IMR-90 (cell line): ENCODE measurements around the gene SMIM12. TPM values are rescaled to one million over a fixed set of nuclear protein-coding genes. Genes with fewer than 3 reads are reported as not detected.

ENCODE experiments used
- ATAC-seq: fragments of 200-7000 bp; cut with Tn5 transposase; 2 replicates; pipeline ENCODE4 v1.9.1; 2020; ENCODE audit warnings: low read depth, mild to moderate bottlenecking, moderate library complexity
- BruUV-seq: library from RNA; stranded (reverse); fragments of 400-500 nt; replicated peaks from 2 replicates; lab custom pipeline; 2021; lab: Mats Ljungman, UMichigan
- CTCF ChIA-PET: fragments of 300-600 bp; formaldehyde crosslinking; extraction: SDS; loops from one replicate; lab custom pipeline; 2021; ENCODE audit warnings: antibody characterized with exemption; lab: Yijun Ruan, JAX
- POLR2A ChIA-PET: fragments of 300-600 bp; sonication (Branson Sonifier 250); formaldehyde crosslinking; loops from one replicate; lab custom pipeline; 2022; ENCODE audit warnings: antibody characterized with exemption; ENCODE audit not compliant: unreplicated experiment; lab: Charles Lee
- DNase-seq: peaks from one replicate; pipeline ENCODE4 v3.0.0; 2013
- H2AFZ ChIP-seq: replicated peaks from 2 replicates; pipeline ENCODE3; 2013; ENCODE audit warnings: low read length, mild to moderate bottlenecking; ENCODE audit not compliant: poor library complexity
- H2AK5ac ChIP-seq: 2 replicates; pipeline ENCODE4 v1.6.1; 2013; ENCODE audit warnings: low read depth, low read length, inconsistent platforms
- H2AK9ac ChIP-seq: replicated peaks from 2 replicates; pipeline ENCODE3; 2013; ENCODE audit warnings: mild to moderate bottlenecking, low read depth, low read length, moderate library complexity; ENCODE audit not compliant: poor library complexity
- H2BK120ac ChIP-seq: 2 replicates; pipeline ENCODE4 v1.6.1; 2013; ENCODE audit warnings: low read depth, low read length, inconsistent platforms
- H2BK15ac ChIP-seq: 3 replicates; pipeline ENCODE4 v1.6.1; 2013; ENCODE audit warnings: low read depth, low read length, inconsistent platforms
- H2BK20ac ChIP-seq: 2 replicates; pipeline ENCODE4 v1.6.1; 2013; ENCODE audit warnings: low read depth, mild to moderate bottlenecking, inconsistent platforms, low read length, moderate library complexity
- H2BK5ac ChIP-seq: 2 replicates; pipeline ENCODE4 v1.6.1; 2013; ENCODE audit warnings: mild to moderate bottlenecking, low read depth, low read length, inconsistent platforms; ENCODE audit not compliant: poor library complexity, severe bottlenecking
- H3K14ac ChIP-seq: replicated peaks from 2 replicates; pipeline ENCODE4 v1.6.1; 2013; ENCODE audit warnings: low read depth, low read length, inconsistent platforms
- H3K18ac ChIP-seq: 2 replicates; pipeline ENCODE4 v1.6.1; 2013; ENCODE audit warnings: low read depth, low read length, control low read depth
- H3K23ac ChIP-seq: 2 replicates; pipeline ENCODE4 v1.6.1; 2013; ENCODE audit warnings: low read depth, low read length, inconsistent platforms
- H3K27ac ChIP-seq: 2 replicates; pipeline ENCODE4 v1.5.1; 2013; ENCODE audit warnings: mild to moderate bottlenecking, control low read depth, low read length; ENCODE audit not compliant: insufficient read depth
- H3K27me3 ChIP-seq: 2 replicates; pipeline ENCODE4 v1.6.1; 2013; ENCODE audit warnings: low read length; ENCODE audit not compliant: control insufficient read depth, insufficient read depth
- H3K36me3 ChIP-seq: 2 replicates; pipeline ENCODE4 v1.6.1; 2013; ENCODE audit warnings: low read length, mixed read lengths; ENCODE audit not compliant: control insufficient read depth, insufficient read depth
- H3K4ac ChIP-seq: 2 replicates; pipeline ENCODE4 v1.6.1; 2013; ENCODE audit warnings: low read depth, low read length, inconsistent platforms
- H3K4me1 ChIP-seq: 2 replicates; pipeline ENCODE4 v1.6.1; 2013; ENCODE audit warnings: low read length, mixed read lengths; ENCODE audit not compliant: control insufficient read depth, insufficient read depth
- H3K4me2 ChIP-seq: 2 replicates; pipeline ENCODE4 v1.6.1; 2013; ENCODE audit warnings: low read depth, mild to moderate bottlenecking, control low read depth, low read length, moderate library complexity
- H3K4me3 ChIP-seq: 2 replicates; pipeline ENCODE4 v1.5.1; 2013; ENCODE audit warnings: low read depth, mild to moderate bottlenecking, control low read depth, low read length, moderate library complexity; ENCODE audit not compliant: insufficient read depth
- H3K56ac ChIP-seq: 2 replicates; pipeline ENCODE4 v1.6.1; 2013; ENCODE audit warnings: low read length, inconsistent platforms; ENCODE audit not compliant: insufficient read depth; ENCODE audit errors: extremely low read depth
- H3K79me1 ChIP-seq, 2 experiments: 2 replicates each; pipeline ENCODE4 v1.6.1; 2013; ENCODE audit warnings: low read length in 2 of 2, inconsistent platforms in 1 of 2, low read depth in 1 of 2
- H3K9ac ChIP-seq: 2 replicates; pipeline ENCODE4 v1.6.1; 2013; ENCODE audit warnings: low read depth, low read length, control low read depth
- H3K9me1 ChIP-seq: 2 replicates; pipeline ENCODE4 v1.6.1; 2013; ENCODE audit warnings: low read length, inconsistent platforms; ENCODE audit not compliant: insufficient read depth
- H3K9me3 ChIP-seq: 2 replicates; pipeline ENCODE4 v1.6.1; 2013; ENCODE audit warnings: low read length; ENCODE audit not compliant: control insufficient read depth, insufficient read depth
- H4K20me1 ChIP-seq: 2 replicates; pipeline ENCODE4 v1.6.1; 2013; ENCODE audit warnings: low read length, inconsistent platforms; ENCODE audit not compliant: insufficient read depth
- H4K5ac ChIP-seq: 2 replicates; pipeline ENCODE4 v1.6.1; 2013; ENCODE audit warnings: mild to moderate bottlenecking, low read depth, low read length, control low read depth
- H4K8ac ChIP-seq, 2 experiments: 2 replicates each; pipeline ENCODE4 v1.6.1; 2013; ENCODE audit warnings: low read depth in 2 of 2, low read length in 2 of 2, control low read depth in 1 of 2, inconsistent platforms in 1 of 2
- H4K91ac ChIP-seq: 2 replicates; pipeline ENCODE4 v1.6.1; 2013; ENCODE audit warnings: low read depth, low read length, inconsistent platforms; ENCODE audit not compliant: insufficient read depth
- BHLHE40 ChIP-seq: fragments of 150-350 bp; IDR thresholded peaks from 2 replicates; pipeline ENCODE4 v1.6.1; 2016; ENCODE audit warnings: mild to moderate bottlenecking, low read depth, low read length
- CEBPB ChIP-seq: IDR thresholded peaks from 2 replicates; pipeline ENCODE4 v1.6.1; 2012; ENCODE audit warnings: low read depth, low read length, improper control_type of control experiment
- CHD1 ChIP-seq: IDR thresholded peaks from 2 replicates; pipeline ENCODE4 v1.6.1; 2012; ENCODE audit warnings: low read depth, low read length, improper control_type of control experiment
- ELK1 ChIP-seq: fragments of 150-350 bp; IDR thresholded peaks from 2 replicates; pipeline ENCODE4 v1.6.1; 2016; ENCODE audit warnings: low read depth, mild to moderate bottlenecking, low read length, moderate library complexity, borderline replicate concordance
- FOS ChIP-seq: fragments of 150-350 bp; IDR thresholded peaks from 2 replicates; pipeline ENCODE4 v1.6.1; 2016; ENCODE audit warnings: low read depth, low read length
- MAFK ChIP-seq: IDR thresholded peaks from 2 replicates; pipeline ENCODE4 v1.6.1; 2012; ENCODE audit warnings: low read depth, low read length, improper control_type of control experiment
- MAZ ChIP-seq: IDR thresholded peaks from 2 replicates; pipeline ENCODE4 v1.6.1; 2012; ENCODE audit warnings: low read depth, mild to moderate bottlenecking, low read length, improper control_type of control experiment, moderate library complexity, borderline replicate concordance
- MXI1 ChIP-seq: IDR thresholded peaks from 2 replicates; pipeline ENCODE4 v1.6.1; 2012; ENCODE audit warnings: low read depth, mild to moderate bottlenecking, low read length, moderate library complexity, borderline replicate concordance
- NFE2L2 ChIP-seq: fragments of 150-350 bp; IDR thresholded peaks from 2 replicates; pipeline ENCODE4 v1.6.1; 2016; ENCODE audit warnings: low read depth, mild to moderate bottlenecking, low read length
- POLR2A ChIP-seq: IDR thresholded peaks from 2 replicates; pipeline ENCODE4 v1.6.1; 2012; ENCODE audit warnings: mild to moderate bottlenecking, low read depth, low read length
- RAD21 ChIP-seq: IDR thresholded peaks from 2 replicates; pipeline ENCODE4 v1.6.1; 2012; ENCODE audit warnings: low read length, improper control_type of control experiment
- RCOR1 ChIP-seq: IDR thresholded peaks from 2 replicates; pipeline ENCODE4 v1.6.1; 2012; ENCODE audit warnings: mild to moderate bottlenecking, low read length, improper control_type of control experiment; ENCODE audit not compliant: insufficient replicate concordance
- RFX5 ChIP-seq: IDR thresholded peaks from 2 replicates; pipeline ENCODE4 v1.8.0; 2012; ENCODE audit warnings: low read depth, mild to moderate bottlenecking, low read length, moderate library complexity
- SMC3 ChIP-seq: fragments of 150-350 bp; IDR thresholded peaks from 2 replicates; pipeline ENCODE4 v1.6.1; 2016; ENCODE audit warnings: low read depth, mild to moderate bottlenecking, antibody characterized with exemption, low read length, moderate library complexity
- WGBS, 2 experiments: methylation state at CpG; one replicate each; pipeline versions ENCODE4 v1.1.5 to v1.1.7; 2013; ENCODE audit warnings: missing lambda C conversion rate in 2 of 2; ENCODE audit not compliant: insufficient read length in 1 of 2; ENCODE audit errors: extremely low coverage in 2 of 2; 5-methylcytosine and 5-hydroxymethylcytosine counted together
- dilution Hi-C: fragments of 300-500 bp; cut with HindIII; formaldehyde crosslinking; loops from one replicate; pipeline ENCODE4 v1.14.3; 2018; ENCODE audit warnings: low sequenced_read_pairs; ENCODE audit not compliant: unreplicated experiment
- in situ Hi-C: fragments of 300-500 bp; cut with MboI; formaldehyde crosslinking; loops from 3 replicates; pipeline ENCODE4 v1.14.3; 2019; ENCODE audit warnings: low sequenced_read_pairs, inconsistent platforms, mixed read lengths
- intact Hi-C: fragments of 100-400 bp; cut with micrococcal nuclease; formaldehyde crosslinking; loops from 2 replicates; pipeline ENCODE4 v1.10.0; 2022
- polyA plus RNA-seq, 3 experiments: library from polyadenylated mRNA; depleted of rRNA; stranded (reverse); fragments of >200 nt; gene quantifications; 2 replicates each; pipeline ENCODE4 v1.2.3, GENCODE V29; 2012; ENCODE audit warnings: low replicate concordance in 1 of 3
- total RNA-seq: library from RNA; depleted of rRNA; stranded (reverse); fragments of >200 nt; gene quantifications from 2 replicates; pipeline ENCODE4 v1.2.3, GENCODE V29; 2012
- TF ChIP-seq, protein P1 (sequence below): fragments of 150-350 bp; IDR thresholded peaks from 2 replicates; pipeline ENCODE4 v1.6.1; 2017; ENCODE audit warnings: mild to moderate bottlenecking, antibody characterized with exemption, low read length, low read depth
- TF ChIP-seq, protein P2 (sequence below): conservative IDR thresholded peaks from 2 replicates; pipeline ENCODE4 v1.5.1; 2012; ENCODE audit warnings: mild to moderate bottlenecking, low read depth, low read length, improper control_type of control experiment

The SMIM12 gene
- total and polyA plus RNA-seq, 2 of the 4 experiments (the other 2 are of a cell fraction), result 31.9 to 44.4 TPM

DNA sequence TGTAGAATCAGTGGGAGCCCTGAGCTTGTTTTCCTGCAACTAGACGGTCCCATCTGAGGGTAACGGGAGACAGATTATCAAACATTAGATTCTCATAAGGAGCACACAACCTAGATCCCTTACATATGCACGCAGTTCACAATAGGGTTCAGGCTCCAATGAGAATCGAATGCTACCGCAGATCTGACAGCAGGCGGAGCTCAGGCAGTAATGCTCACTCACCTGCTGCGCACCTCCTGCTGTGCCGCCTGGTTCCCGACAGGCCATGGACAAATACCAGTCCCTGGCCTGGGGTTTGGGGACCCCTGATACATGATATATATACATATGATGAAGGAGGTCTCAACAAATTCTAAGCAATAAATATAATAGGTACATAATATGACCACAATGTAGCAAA lies 19.7 kb upstream of the SMIM12 start:
- Histone ChIP-seq H2BK15ac (no peak overlapping the region), H2BK5ac (no peak overlapping the region), H4K5ac (no peak overlapping the region), H3K9me3 (0 out of 2 replicates have a peak, but pooled peaks cover 2% of the 10 kb centered on the region), H3K27me3 (peaks cover 29% of the 10 kb centered on the region), H2AK5ac (no peak overlapping the region), H3K4me3 (no peak overlapping the region), H3K4me1 (no peaks in the 10 kb centered on the region), H3K56ac (no peak overlapping the region), H3K9me1 (no peaks in the 10 kb centered on the region), H4K91ac (no peak overlapping the region), H2BK120ac (no peak overlapping the region), H3K36me3 (no peaks in the 10 kb centered on the region), H3K23ac (no peak overlapping the region), H4K8ac (no peak overlapping the region), H4K20me1 (no peaks in the 10 kb centered on the region), H3K4me2 (no peak overlapping the region), H2AFZ (no peak overlapping the region), H3K79me1 (no peaks in the 10 kb centered on the region), H3K18ac (no peak overlapping the region), H3K14ac (no peak overlapping the region), H2BK20ac (no peak overlapping the region), H3K27ac (no peak overlapping the region), H2AK9ac (no peak overlapping the region), H3K9ac (no peak overlapping the region), H3K4ac (no peak overlapping the region)
- POLR2A ChIA-PET, result no interaction called here
- dilution Hi-C loops, result no loop called here
- DNase-seq, result no peak
- in situ Hi-C loops, result no loop called here
- no peak for ATAC-seq
- TF ChIP-seq BHLHE40 (no peak), NFE2L2 (no peak), ELK1 (no peak), POLR2A (no peak), RCOR1 (no peak), MAFK (no peak), FOS (no peak), RFX5 (no peak), SMC3 (no peak), CHD1 (no peak), CEBPB (no peak), MXI1 (no peak), RAD21 (no peak), MAZ (no peak)
- TF ChIP-seq, protein P1, sequence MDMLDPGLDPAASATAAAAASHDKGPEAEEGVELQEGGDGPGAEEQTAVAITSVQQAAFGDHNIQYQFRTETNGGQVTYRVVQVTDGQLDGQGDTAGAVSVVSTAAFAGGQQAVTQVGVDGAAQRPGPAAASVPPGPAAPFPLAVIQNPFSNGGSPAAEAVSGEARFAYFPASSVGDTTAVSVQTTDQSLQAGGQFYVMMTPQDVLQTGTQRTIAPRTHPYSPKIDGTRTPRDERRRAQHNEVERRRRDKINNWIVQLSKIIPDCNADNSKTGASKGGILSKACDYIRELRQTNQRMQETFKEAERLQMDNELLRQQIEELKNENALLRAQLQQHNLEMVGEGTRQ, result no peak
- TF ChIP-seq, protein P2, sequence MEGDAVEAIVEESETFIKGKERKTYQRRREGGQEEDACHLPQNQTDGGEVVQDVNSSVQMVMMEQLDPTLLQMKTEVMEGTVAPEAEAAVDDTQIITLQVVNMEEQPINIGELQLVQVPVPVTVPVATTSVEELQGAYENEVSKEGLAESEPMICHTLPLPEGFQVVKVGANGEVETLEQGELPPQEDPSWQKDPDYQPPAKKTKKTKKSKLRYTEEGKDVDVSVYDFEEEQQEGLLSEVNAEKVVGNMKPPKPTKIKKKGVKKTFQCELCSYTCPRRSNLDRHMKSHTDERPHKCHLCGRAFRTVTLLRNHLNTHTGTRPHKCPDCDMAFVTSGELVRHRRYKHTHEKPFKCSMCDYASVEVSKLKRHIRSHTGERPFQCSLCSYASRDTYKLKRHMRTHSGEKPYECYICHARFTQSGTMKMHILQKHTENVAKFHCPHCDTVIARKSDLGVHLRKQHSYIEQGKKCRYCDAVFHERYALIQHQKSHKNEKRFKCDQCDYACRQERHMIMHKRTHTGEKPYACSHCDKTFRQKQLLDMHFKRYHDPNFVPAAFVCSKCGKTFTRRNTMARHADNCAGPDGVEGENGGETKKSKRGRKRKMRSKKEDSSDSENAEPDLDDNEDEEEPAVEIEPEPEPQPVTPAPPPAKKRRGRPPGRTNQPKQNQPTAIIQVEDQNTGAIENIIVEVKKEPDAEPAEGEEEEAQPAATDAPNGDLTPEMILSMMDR, result no peak
- CTCF ChIA-PET, result interaction anchor here (1.5 kb wide), 1 partner anchor 13 kb away, joined by 8 read pairs; no protein-coding TSS in a partner anchor
- BruUV-seq, result no TSS peak
- WGBS, 2 experiments, result 67% methylated on average over 1 of the region's 9 CpGs; no CpG with 5 or more reads in 1 of the 2 experiments
- intact Hi-C loops, result no loop called here
